Astrocyte (in vitro differentiated cells and primary cell): ENCODE results near the gene OCIAD2. TPM values are rescaled to one million over a fixed set of nuclear protein-coding genes. Genes with fewer than 3 reads are reported as not detected.
"Not testable (repeated sequence)": the region's sequence is repeated elsewhere in the genome, so short reads cannot be mapped to it uniquely, and the experiment has no call there.

Source experiments
- DNase-seq: peaks from one replicate; pipeline ENCODE4 v3.0.0-alpha.2; 2010; ENCODE audit warnings: low read depth
- FAIRE-seq: peaks from 2 replicates; lab custom pipeline; 2011; peaks lifted over from hg19 to GRCh38; lab: Jason Lieb, UNC
- H2AFZ ChIP-seq: 2 replicates; pipeline ENCODE4 v1.6.0; 2012; ENCODE audit warnings: low read depth, low read length, inconsistent platforms
- H3K27ac ChIP-seq: 2 replicates; pipeline ENCODE4 v1.5.1; 2011; ENCODE audit warnings: low read depth, low read length, inconsistent platforms
- H3K27me3 ChIP-seq: 2 replicates; pipeline ENCODE4 v1.6.0; 2011; ENCODE audit warnings: low read length, inconsistent platforms; ENCODE audit not compliant: insufficient read depth
- H3K36me3 ChIP-seq: 2 replicates; pipeline ENCODE4 v1.5.1; 2011; ENCODE audit warnings: low read length, inconsistent platforms; ENCODE audit not compliant: insufficient read depth
- H3K4me1 ChIP-seq: 2 replicates; pipeline ENCODE4 v1.5.1; 2011; ENCODE audit warnings: low read length, inconsistent platforms; ENCODE audit not compliant: insufficient read depth
- H3K4me2 ChIP-seq: 2 replicates; pipeline ENCODE4 v1.6.0; 2012; ENCODE audit warnings: low read length, inconsistent platforms
- H3K4me3 ChIP-seq: 2 replicates; pipeline ENCODE4 v1.5.1; 2011; ENCODE audit warnings: low read depth, mild to moderate bottlenecking, low read length, inconsistent platforms; ENCODE audit not compliant: insufficient read depth
- H3K79me2 ChIP-seq: 2 replicates; pipeline ENCODE4 v1.6.0; 2012; ENCODE audit warnings: mild to moderate bottlenecking, low read length, inconsistent platforms; ENCODE audit not compliant: insufficient read depth
- H3K9ac ChIP-seq: 2 replicates; pipeline ENCODE4 v1.6.0; 2012; ENCODE audit warnings: mild to moderate bottlenecking, low read length, inconsistent platforms
- H3K9me3 ChIP-seq: 2 replicates; pipeline ENCODE4 v1.5.1; 2012; ENCODE audit warnings: low read depth, mild to moderate bottlenecking, low read length, inconsistent platforms; ENCODE audit not compliant: insufficient read depth
- H4K20me1 ChIP-seq: 2 replicates; pipeline ENCODE4 v1.6.0; 2012; ENCODE audit warnings: low read length, inconsistent platforms; ENCODE audit not compliant: insufficient read depth
- H3K27ac Mint-ChIP-seq: one replicate; pipeline ENCODE4 v1.8.0; 2021; ENCODE audit warnings: mild to moderate bottlenecking, mixed read lengths; ENCODE audit not compliant: unreplicated experiment
- H3K27me3 Mint-ChIP-seq: one replicate; pipeline ENCODE4 v1.8.0; 2021; ENCODE audit warnings: low read depth, mixed read lengths; ENCODE audit not compliant: unreplicated experiment
- H3K36me3 Mint-ChIP-seq: one replicate; pipeline ENCODE4 v1.8.0; 2021; ENCODE audit warnings: low read depth, mixed read lengths; ENCODE audit not compliant: unreplicated experiment
- H3K4me1 Mint-ChIP-seq: one replicate; pipeline ENCODE4 v1.8.0; 2021; ENCODE audit warnings: low read depth, mixed read lengths; ENCODE audit not compliant: unreplicated experiment
- H3K4me3 Mint-ChIP-seq: one replicate; pipeline ENCODE4 v1.8.0; 2021; ENCODE audit warnings: mild to moderate bottlenecking, moderate library complexity, mixed read lengths; ENCODE audit not compliant: unreplicated experiment
- H3K9me3 Mint-ChIP-seq: one replicate; pipeline ENCODE4 v1.8.0; 2021; ENCODE audit warnings: mild to moderate bottlenecking, mixed read lengths; ENCODE audit not compliant: unreplicated experiment
- CTCF ChIP-seq: IDR thresholded peaks from 2 replicates; pipeline ENCODE4 v1.5.1; 2011; ENCODE audit warnings: low read depth, mild to moderate bottlenecking, inconsistent platforms, low read length, moderate library complexity; ENCODE audit not compliant: insufficient read depth
- EZH2 ChIP-seq: IDR thresholded peaks from 2 replicates; pipeline ENCODE4 v1.6.1; 2012; ENCODE audit warnings: mild to moderate bottlenecking, low read length, inconsistent platforms; ENCODE audit not compliant: insufficient read depth
- total RNA-seq: library from RNA; stranded (reverse); gene quantifications from 2 replicates; pipeline ENCODE4 v1.2.1, GENCODE V29; 2021

OCIAD2 gene
- total RNA-seq, 1 donor from 2014 or later = 76.1 TPM

DNA sequence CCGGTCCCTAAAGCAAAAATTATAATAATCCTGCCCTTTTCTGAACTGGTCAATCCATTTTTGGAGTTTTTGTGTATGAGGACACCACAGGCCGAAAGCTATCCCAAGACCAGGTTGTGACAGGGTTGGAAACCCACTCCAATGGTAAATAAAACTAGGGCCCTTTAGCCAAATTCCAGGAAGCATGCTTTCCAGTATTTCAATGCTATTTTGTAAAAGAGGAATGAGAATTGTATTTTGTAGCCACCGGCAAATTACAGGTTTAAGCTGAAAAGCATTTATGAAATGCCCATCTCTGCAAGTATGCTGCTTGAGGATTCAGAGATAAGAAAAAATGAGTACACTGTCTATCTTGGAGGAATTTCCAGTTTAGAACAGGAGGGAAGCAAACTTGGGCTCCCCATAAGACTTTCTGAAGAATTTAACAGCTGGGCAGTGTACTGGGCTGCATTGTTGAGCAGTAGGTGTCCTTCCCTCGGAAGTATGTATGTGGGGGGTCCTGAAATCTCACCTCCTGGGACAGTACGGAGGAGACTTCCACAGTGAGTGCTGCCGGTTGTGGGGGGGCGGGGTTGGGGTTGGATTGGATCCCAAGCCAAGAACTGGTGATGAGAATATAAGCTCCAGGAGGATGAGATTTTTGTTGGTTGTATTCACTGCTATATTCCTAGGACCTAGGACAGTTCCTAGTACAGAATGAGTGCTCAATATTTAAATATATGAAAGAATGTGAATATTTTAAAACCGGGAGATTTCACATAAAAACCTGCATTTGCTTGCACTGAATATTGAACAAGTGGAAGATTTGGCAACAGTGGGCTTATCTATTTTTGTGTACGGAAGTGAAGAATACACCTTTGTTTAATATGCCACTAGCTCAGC lies 26.8 kb downstream of the OCIAD2 start:
- Histone ChIP-seq H2AFZ (no peak overlapping the region), H3K9me3 (no peaks in the 10 kb centered on the region), H3K4me1 (no peaks in the 10 kb centered on the region), H3K36me3 (no peaks in the 10 kb centered on the region), H3K4me3 (no peak overlapping the region), H4K20me1 (no peaks in the 10 kb centered on the region), H3K27me3 (no peaks in the 10 kb centered on the region), H3K27ac (no peak overlapping the region), H3K4me2 (no peak overlapping the region), H3K79me2 (no peaks in the 10 kb centered on the region), H3K9ac (no peak overlapping the region)
- no peak for DNase-seq
- Mint-ChIP-seq H3K27me3 (no peaks in the 10 kb centered on the region), H3K27ac (no peak overlapping the region), H3K4me1 (no peaks in the 10 kb centered on the region), H3K9me3 (no peaks in the 10 kb centered on the region), H3K4me3 (no peak overlapping the region), H3K36me3 (peaks cover 2% of the 10 kb centered on the region)
- TF ChIP-seq CTCF = no peak
- no peak for TF ChIP-seq EZH2
- no peak for FAIRE-seq

- Mint-ChIP-seq H3K36me3 (no peaks in the 10 kb centered on the region), H3K9me3 (peaks cover under 1% of the 10 kb centered on the region), H3K4me1 (no peaks in the 10 kb centered on the region), H3K4me3 (no peak overlapping the region), H3K27ac (no peak overlapping the region), H3K27me3 (no peaks in the 10 kb centered on the region)
- Histone ChIP-seq H3K79me2 (no peaks in the 10 kb centered on the region), H2AFZ (no peak overlapping the region), H3K9me3 (no peaks in the 10 kb centered on the region), H3K9ac (no peak overlapping the region), H4K20me1 (no peaks in the 10 kb centered on the region), H3K4me1 (no peaks in the 10 kb centered on the region), H3K36me3 (no peaks in the 10 kb centered on the region), H3K4me2 (no peak overlapping the region), H3K27me3 (no peaks in the 10 kb centered on the region), H3K27ac (no peak overlapping the region), H3K4me3 (no peak overlapping the region)
- TF ChIP-seq EZH2 = no peak
- DNase-seq (no peak), FAIRE-seq (no peak)
Observed at GRCh38 chr4:48877827-48878535, 28.6 kb downstream of the OCIAD2 start.

DNA sequence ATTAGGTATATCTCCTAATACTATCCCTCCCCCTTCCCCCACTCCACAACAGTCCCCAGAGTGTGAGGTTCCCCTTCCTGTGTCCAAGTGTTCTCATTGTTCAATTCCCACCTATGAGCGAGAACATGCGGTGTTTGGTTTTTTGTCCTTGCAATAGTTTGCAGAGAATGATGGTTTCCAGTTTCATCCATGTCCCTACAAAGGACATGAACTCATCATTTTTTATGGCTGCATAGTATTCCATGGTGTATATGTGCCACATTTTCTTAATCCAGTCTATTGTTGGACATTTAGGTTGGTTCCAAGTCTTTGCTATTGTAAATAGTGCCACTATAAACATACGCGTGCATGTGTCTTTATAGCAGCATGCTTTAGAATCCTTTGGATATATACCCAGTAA lies 41.9 kb downstream of the OCIAD2 start:
- H3K27ac Mint-ChIP-seq, DNase-seq: not testable (repeated sequence)

More for the DNA sequence above, 41.9 kb downstream of the OCIAD2 start:
- FAIRE-seq, H3K4me1 Mint-ChIP-seq, H3K27me3 ChIP-seq, H3K4me1 ChIP-seq, H3K9me3 ChIP-seq, H3K4me3 ChIP-seq, H3K27me3 Mint-ChIP-seq, H3K79me2 ChIP-seq, H3K36me3 Mint-ChIP-seq, H3K4me2 ChIP-seq, H3K4me3 Mint-ChIP-seq, H2AFZ ChIP-seq, H3K36me3 ChIP-seq, H3K9ac ChIP-seq, H4K20me1 ChIP-seq, H3K27ac ChIP-seq: not testable (repeated sequence)
- peaks cover 17% of the 10 kb centered on the region for H3K9me3 Mint-ChIP-seq
